ENCODE data around the gene VAPA. TPM values are rescaled to one million over a fixed set of nuclear protein-coding genes. Genes with fewer than 3 reads are reported as not detected.
"Not testable (repeated sequence)": the region's sequence is repeated elsewhere in the genome, so short reads cannot be mapped to it uniquely, and the experiment has no call there.

The VAPA gene
- polyA plus RNA-seq, 5 donors, result 177 to 231 (median 213) TPM

- DNase-seq, result no peak
Measured at GRCh38 chr18:9884532-9885140, 29.2 kb upstream of the VAPA start.

- DNase-seq, result no peak
Measured at GRCh38 chr18:9885170-9886004, 28.4 kb upstream of the VAPA start, which contains the start of gene TXNDC2. Gene TXNDC2, plus strand, starts transcription at chr18:9885973. Its CDS starts 708 bp downstream, at chr18:9886681.

- DNase-seq, result no peak
Measured at GRCh38 chr18:9886005-9886348, 27.8 kb upstream of the VAPA start.

GRCh38 chr18:9887992-9888391 is 25.8 kb upstream of the VAPA start:
- no peak for DNase-seq

GRCh38 chr18:9890196-9890595 is 23.6 kb upstream of the VAPA start:
- DNase-seq, result no peak

GRCh38 chr18:9890957-9891356 is 22.9 kb upstream of the VAPA start:
- no peak for DNase-seq

GRCh38 chr18:9891515-9891914 is 22.3 kb upstream of the VAPA start:
- DNase-seq, result not testable (repeated sequence)

- no peak for DNase-seq
Measured at GRCh38 chr18:9894454-9895068, 19.3 kb upstream of the VAPA start.

- DNase-seq, result no peak
Measured at GRCh38 chr18:9897129-9897528, 16.7 kb upstream of the VAPA start.

GRCh38 chr18:9897787-9898291 is 16.0 kb upstream of the VAPA start:
- DNase-seq, result not testable (repeated sequence)

GRCh38 chr18:9898792-9899549 is 14.8 kb upstream of the VAPA start:
- no peak for DNase-seq

GRCh38 chr18:9899550-9899930 is 14.3 kb upstream of the VAPA start:
- DNase-seq, result not testable (repeated sequence)

- no peak for DNase-seq
Measured at GRCh38 chr18:9900699-9901098, 13.1 kb upstream of the VAPA start.

GRCh38 chr18:9901377-9901776 is 12.4 kb upstream of the VAPA start:
- DNase-seq, result no peak

GRCh38 chr18:9902264-9902663 is 11.6 kb upstream of the VAPA start:
- DNase-seq, result not testable (repeated sequence)

GRCh38 chr18:9902832-9903231 is 11.0 kb upstream of the VAPA start:
- peak in 1 of 2 donors; percentile 11 for DNase-seq

GRCh38 chr18:9905401-9905922 is 8.4 kb upstream of the VAPA start:
- DNase-seq, result no peak

- DNase-seq, result no peak
Measured at GRCh38 chr18:9906481-9906880, 7.3 kb upstream of the VAPA start.

GRCh38 chr18:9907867-9908266 is 5.9 kb upstream of the VAPA start:
- DNase-seq, result no peak

- DNase-seq, result no peak
Measured at GRCh38 chr18:9910071-9910470, 3.7 kb upstream of the VAPA start.

GRCh38 chr18:9910661-9911060 is 3.2 kb upstream of the VAPA start:
- DNase-seq, result no peak

GRCh38 chr18:9911226-9911625 is 2.6 kb upstream of the VAPA start:
- no peak for DNase-seq
